ENCODE results near the gene CKAP2L.

Gene CKAP2L

GRCh38 chr2:112774536-112775285 is 10.3 kb upstream of the CKAP2L start:
- H3K4me3 ChIP-seq (ENCODE audit: low read depth, low read length) = no peak overlapping the region
- TF ChIP-seq CTCF (IDR thresholded peaks at IDR 0.05; ENCODE audit: borderline replicate concordance, insufficient read depth, low read depth, low read length) = no peak

DNA sequence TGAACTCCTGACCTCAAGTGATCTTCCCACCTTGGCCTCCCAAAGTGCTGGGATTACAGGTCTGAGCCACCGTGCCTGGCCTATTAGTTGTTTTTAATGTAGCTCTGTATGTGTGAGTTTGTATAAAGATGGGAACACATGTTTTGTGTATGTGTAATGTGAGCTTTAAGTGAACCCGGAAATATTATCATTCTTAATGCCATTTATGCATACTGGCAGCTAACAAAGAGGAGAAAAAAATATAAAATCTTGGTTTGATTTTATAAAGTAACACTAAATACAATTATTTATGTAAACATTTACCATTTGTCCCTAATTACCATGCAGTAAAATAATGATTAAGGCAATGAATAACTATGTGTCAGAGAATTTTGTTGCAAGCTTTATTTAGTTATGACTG is 9.1 kb upstream of the CKAP2L start:
- no peak overlapping the region for H3K4me3 ChIP-seq (ENCODE audit: low read depth, low read length)
- no peak for TF ChIP-seq CTCF (IDR thresholded peaks at IDR 0.05; ENCODE audit: borderline replicate concordance, insufficient read depth, low read depth, low read length)

- no peak for TF ChIP-seq CTCF (IDR thresholded peaks at IDR 0.05; ENCODE audit: borderline replicate concordance, insufficient read depth, low read depth, low read length)
- no peak overlapping the region for H3K4me3 ChIP-seq (ENCODE audit: low read depth, low read length)
Observed at GRCh38 chr2:112772911-112773475, 8.6 kb upstream of the CKAP2L start.

GRCh38 chr2:112772322-112772721 is 7.9 kb upstream of the CKAP2L start:
- H3K4me3 ChIP-seq (ENCODE audit: low read depth, low read length) = no peak overlapping the region
- TF ChIP-seq CTCF (IDR thresholded peaks at IDR 0.05; ENCODE audit: borderline replicate concordance, insufficient read depth, low read depth, low read length) = no peak

DNA sequence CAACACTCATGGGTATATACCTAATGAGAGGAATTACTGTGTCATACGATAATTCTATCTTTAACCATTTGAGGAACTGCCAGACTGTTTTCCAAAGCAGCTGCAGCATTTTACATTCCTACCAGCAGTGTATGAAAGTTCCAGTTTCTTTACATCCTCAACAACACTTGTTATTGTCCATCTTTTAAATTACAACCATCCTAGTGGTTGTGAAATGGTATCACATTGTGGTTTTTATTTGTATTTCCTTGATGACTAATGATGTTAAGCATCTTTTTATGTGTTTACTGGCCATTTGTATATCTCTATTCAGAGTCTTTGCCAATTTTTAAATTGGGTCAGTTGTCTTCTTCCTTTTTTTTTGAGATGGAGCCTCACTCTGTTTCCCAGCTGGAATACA is 4.0 kb upstream of the CKAP2L start:
- no peak for TF ChIP-seq CTCF (IDR thresholded peaks at IDR 0.05; ENCODE audit: borderline replicate concordance, insufficient read depth, low read depth, low read length)
- no peak overlapping the region for H3K4me3 ChIP-seq (ENCODE audit: low read depth, low read length)

GRCh38 chr2:112767693-112768330 is 3.4 kb upstream of the CKAP2L start:
- H3K4me3 ChIP-seq (ENCODE audit: low read depth, low read length) = no peak overlapping the region
- no peak for TF ChIP-seq CTCF (IDR thresholded peaks at IDR 0.05; ENCODE audit: borderline replicate concordance, insufficient read depth, low read depth, low read length)

DNA sequence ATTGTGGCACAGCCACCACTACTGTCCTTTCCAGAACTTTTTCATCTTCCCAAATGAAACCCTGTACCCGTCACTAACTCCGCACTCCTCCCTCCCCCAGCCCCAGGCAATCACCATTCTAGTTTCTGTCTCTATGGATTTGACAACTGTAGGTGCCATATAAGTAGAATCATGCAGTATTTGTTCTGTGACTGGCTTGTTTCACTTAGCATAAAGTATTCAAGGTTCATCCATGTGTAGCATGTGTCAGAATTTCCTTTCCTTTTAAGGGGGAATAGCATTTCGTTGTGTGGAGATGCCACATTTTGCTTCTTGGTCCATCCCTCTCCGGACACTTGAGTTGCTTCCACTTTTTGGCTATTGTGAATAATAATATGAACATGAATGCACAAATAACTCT is 842 bp upstream of the CKAP2L start:
- no peak for TF ChIP-seq CTCF (IDR thresholded peaks at IDR 0.05; ENCODE audit: borderline replicate concordance, insufficient read depth, low read depth, low read length)
- H3K4me3 ChIP-seq (ENCODE audit: low read depth, low read length) = peak overlapping the region; percentile 79
